Esophagus muscularis mucosa (tissue), 4 donors: ENCODE data around the gene L1CAM. TPM values are rescaled to one million over a fixed set of nuclear protein-coding genes. Genes with fewer than 3 reads are reported as not detected.
A peak's percentile ranks its signal among the peaks of the same experiment; 100 is the strongest.

Source experiments
- DNase-seq: peaks from one replicate; pipeline ENCODE4 v3.0.0-alpha.2; 2017; ENCODE audit errors: extremely low spot score
- H3K27ac ChIP-seq, 4 donors: fragments of 200-600 bp; sonication (generic); replicated peaks in 1 of 4; 1 replicate in 3 of 4; 2 replicates in 1 of 4; pipeline ENCODE4 v1.5.1; 2016 to 2019; ENCODE audit warnings: mild to moderate bottlenecking in 1 of 4
- H3K27me3 ChIP-seq, 4 donors: fragments of 200-600 bp; sonication (generic); one replicate each; pipeline versions ENCODE4 v1.5.1 to v1.6.0; 2016 to 2019
- H3K36me3 ChIP-seq, 4 donors: fragments of 200-600 bp; sonication (generic); one replicate each; pipeline ENCODE4 v1.5.1; 2016 to 2019
- H3K4me1 ChIP-seq, 4 donors: fragments of 200-600 bp; sonication (generic); one replicate each; pipeline ENCODE4 v1.5.1; 2016 to 2019
- H3K4me3 ChIP-seq, 4 donors: fragments of 200-600 bp; sonication (generic); 1 replicate in 2 of 4; 2 replicates in 2 of 4; pipeline ENCODE4 v1.5.1; 2016 to 2019; ENCODE audit warnings: mild to moderate bottlenecking in 4 of 4, moderate library complexity in 1 of 4
- H3K9me3 ChIP-seq, 4 donors: fragments of 200-600 bp; sonication (generic); 1 replicate in 3 of 4; 2 replicates in 1 of 4; pipeline ENCODE4 v1.5.1; 2016 to 2019
- CTCF ChIP-seq, 3 experiments: fragments of 200-600 bp in 2 of 3; fragments of 450-650 bp in 1 of 3; sonication (generic) in 2 of 3; IDR thresholded peaks; one replicate each; pipeline ENCODE4 v1.5.1; 2017 to 2019; ENCODE audit warnings: antibody characterized with exemption in 3 of 3, mild to moderate bottlenecking in 2 of 3, moderate library complexity in 1 of 3
- EP300 ChIP-seq: sonication (generic); formaldehyde crosslinking; IDR thresholded peaks from one replicate; pipeline ENCODE4 v1.6.1; 2017; ENCODE audit warnings: antibody characterized with exemption
- POLR2A ChIP-seq: fragments of 450-650 bp; IDR thresholded peaks from one replicate; pipeline ENCODE4 v1.6.1; 2017; ENCODE audit warnings: antibody characterized with exemption, moderate library complexity, mild to moderate bottlenecking, low read depth
- POLR2AphosphoS5 ChIP-seq, 2 donors: sonication (generic); formaldehyde crosslinking; IDR thresholded peaks; one replicate each; pipeline ENCODE4 v1.6.1; 2017; ENCODE audit warnings: antibody characterized with exemption in 2 of 2
- WGBS: methylation state at CpG from one replicate; pipeline ENCODE4 v1.1.5; 2018; 5-methylcytosine and 5-hydroxymethylcytosine counted together
- intact Hi-C: fragments of 100-400 bp; cut with DNase I; formaldehyde crosslinking; loops from one replicate; pipeline ENCODE4 v1.15.1; 2023
- total RNA-seq, 4 donors: library from RNA; depleted of rRNA; stranded (reverse); fragments of >200 nt; gene quantifications; one replicate each; pipeline versions ENCODE4 v1.1.0 to v1.2.1, GENCODE V29; 2016

Gene L1CAM
- total RNA-seq, 4 donors from 2014 or later, result 22.4 to 47.9 (median 30.0) TPM

DNA sequence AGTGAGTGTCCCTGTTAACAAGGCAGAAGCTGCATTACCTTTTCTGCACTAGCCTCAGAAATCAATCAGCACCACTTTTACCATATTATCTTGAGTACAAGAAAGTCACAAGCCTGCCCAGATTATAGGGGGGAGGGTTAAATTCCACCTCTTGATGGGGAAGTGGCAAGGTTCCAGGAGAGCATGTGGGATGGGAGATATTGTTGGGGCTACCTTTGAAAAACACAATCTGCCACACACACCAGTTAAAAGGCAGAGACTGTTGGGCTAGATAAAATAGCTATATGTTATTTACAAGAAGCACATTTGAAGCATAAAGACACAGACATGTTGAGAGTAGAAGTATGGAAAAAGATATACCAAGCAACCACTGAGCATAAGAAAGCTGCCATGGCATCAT is 11.9 kb upstream of the L1CAM start:
- H3K27me3 ChIP-seq, result no peaks in the 10 kb centered on the region
- peaks cover 8 to 26% (median 22%) of the 10 kb centered on the region in 4 donors for H3K4me1 ChIP-seq
- intact Hi-C loops, result no loop called here
- no peak for DNase-seq
- TF ChIP-seq CTCF (IDR thresholded peaks at IDR 0.05) (no peak), POLR2AphosphoS5 (IDR thresholded peaks at IDR 0.05) (no peak), EP300 (no peak), POLR2A (no peak)
- H3K36me3 ChIP-seq, result no peaks in the 10 kb centered on the region
- peaks cover 0 to 9% (median 0%) of the 10 kb centered on the region in 4 donors for H3K9me3 ChIP-seq
- no peak overlapping the region for H3K4me3 ChIP-seq
- H3K27ac ChIP-seq, result no peak overlapping the region

DNA sequence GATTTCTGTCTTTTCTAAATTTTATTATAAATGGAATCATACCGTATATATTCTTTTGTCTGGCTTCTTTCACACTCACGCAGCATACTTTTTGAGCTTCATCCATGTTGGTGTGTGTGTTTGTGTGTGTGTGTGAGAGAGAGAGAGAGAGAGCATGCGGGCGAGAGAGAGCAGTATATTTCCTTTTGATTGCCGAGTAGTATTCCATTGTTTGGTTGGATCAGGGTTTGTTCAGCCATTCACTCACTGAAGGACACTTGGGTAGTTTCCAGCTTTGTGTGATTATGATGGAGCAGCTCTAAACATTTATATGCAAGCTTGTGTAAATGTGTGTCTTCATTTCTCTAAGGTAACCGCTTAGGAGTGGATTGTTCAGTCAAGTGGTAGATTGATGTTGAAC is 3.1 kb upstream of the L1CAM start:
- intact Hi-C loops, result no loop called here

GRCh38 chrX:153888344-153888743 is 2.4 kb upstream of the L1CAM start:
- Histone ChIP-seq H3K27ac (no peak overlapping the region), H3K4me1 (peaks cover 5 to 21% (median 14%) of the 10 kb centered on the region in 4 donors), H3K4me3 (no peak overlapping the region), H3K36me3 (no peaks in the 10 kb centered on the region), H3K27me3 (peaks cover 0 to 38% (median 17%) of the 10 kb centered on the region in 4 donors), H3K9me3 (no peaks in the 10 kb centered on the region)
- TF ChIP-seq CTCF (IDR thresholded peaks at IDR 0.05) (no peak), POLR2A (no peak), POLR2AphosphoS5 (IDR thresholded peaks at IDR 0.05) (no peak), EP300 (no peak)
- intact Hi-C loops, result no loop called here
- WGBS, result 65% methylated on average over 6 of the region's 6 CpGs
- no peak for DNase-seq

More for the DNA sequence above, 3.1 kb upstream of the L1CAM start:
- no peak for TF ChIP-seq POLR2AphosphoS5 (IDR thresholded peaks at IDR 0.05)
- TF ChIP-seq EP300, result no peak
- TF ChIP-seq POLR2A, result no peak
- TF ChIP-seq CTCF (IDR thresholded peaks at IDR 0.05), result no peak
- no peak overlapping the region for H3K27ac ChIP-seq
- H3K4me3 ChIP-seq, result no peak overlapping the region
- no peaks in the 10 kb centered on the region for H3K36me3 ChIP-seq
- H3K4me1 ChIP-seq, result peaks cover 5 to 21% (median 14%) of the 10 kb centered on the region in 4 donors
- 95% methylated on average over 6 of the region's 6 CpGs for WGBS
- no peaks in the 10 kb centered on the region for H3K9me3 ChIP-seq
- DNase-seq, result no peak
- H3K27me3 ChIP-seq, result peaks cover 0 to 30% (median 17%) of the 10 kb centered on the region in 4 donors

DNA sequence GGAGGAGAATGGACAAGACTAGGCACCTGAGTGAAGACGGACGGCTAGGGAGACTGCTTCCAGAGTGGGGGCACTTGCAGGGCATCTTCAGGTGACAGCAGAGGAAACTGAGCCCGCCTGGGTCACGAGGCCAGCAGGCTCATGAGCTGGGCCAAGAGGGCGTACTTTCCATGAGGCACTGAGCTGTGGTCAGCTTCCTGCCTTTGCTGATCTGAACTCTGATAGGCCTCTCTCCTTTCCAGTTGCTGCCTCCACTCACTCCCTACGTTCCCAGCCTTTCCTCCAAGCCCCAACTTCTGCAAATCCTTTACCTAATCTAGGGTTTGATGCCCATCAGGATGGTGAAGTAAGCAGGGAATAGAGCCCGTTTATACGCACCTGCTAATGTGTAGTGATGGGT is 1.4 kb upstream of the L1CAM start:
- WGBS, result 65% methylated on average over 4 of the region's 8 CpGs
- Histone ChIP-seq H3K4me1 (peaks cover 5 to 21% (median 14%) of the 10 kb centered on the region in 4 donors), H3K27ac (no peak overlapping the region), H3K36me3 (no peaks in the 10 kb centered on the region), H3K9me3 (no peaks in the 10 kb centered on the region), H3K4me3 (no peak overlapping the region), H3K27me3 (peaks cover 0 to 48% (median 20%) of the 10 kb centered on the region in 4 donors)
- TF ChIP-seq POLR2A, result no peak
- TF ChIP-seq POLR2AphosphoS5 (IDR thresholded peaks at IDR 0.05), result no peak
- no peak for TF ChIP-seq CTCF (IDR thresholded peaks at IDR 0.05)
- no peak for TF ChIP-seq EP300
- DNase-seq, result no peak
- intact Hi-C loops, result no loop called here

DNA sequence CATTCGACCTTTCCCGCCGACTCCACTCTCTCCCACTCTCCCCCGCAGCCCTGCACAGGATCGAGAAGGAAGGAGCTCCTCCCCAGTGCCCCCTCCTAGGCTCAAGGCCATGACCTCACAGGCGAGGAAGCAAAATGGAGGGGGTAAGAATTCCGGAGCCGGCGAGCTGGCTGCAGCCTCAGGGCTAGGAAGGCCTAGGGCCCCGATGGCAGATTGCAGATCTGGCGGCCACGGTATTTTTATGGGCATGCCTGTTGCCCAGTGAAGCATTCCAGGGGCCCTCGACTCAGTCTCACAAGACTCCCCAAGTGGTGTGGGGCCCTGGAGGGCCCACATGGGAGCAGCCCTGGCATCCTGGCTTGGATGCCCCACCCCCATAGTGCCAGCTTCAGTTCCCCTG is 942 bp upstream of the L1CAM start:
- peaks cover 5 to 21% (median 14%) of the 10 kb centered on the region in 4 donors for H3K4me1 ChIP-seq
- H3K9me3 ChIP-seq, result no peaks in the 10 kb centered on the region
- 52% methylated on average over 13 of the region's 13 CpGs for WGBS
- H3K4me3 ChIP-seq, result peak overlapping the region in 2 of 4 donors; percentile 39 to 41
- peaks cover 0 to 53% (median 22%) of the 10 kb centered on the region in 4 donors for H3K27me3 ChIP-seq
- no peak for DNase-seq
- intact Hi-C loops, result no loop called here
- TF ChIP-seq POLR2AphosphoS5 (IDR thresholded peaks at IDR 0.05), result no peak
- no peak for TF ChIP-seq CTCF (IDR thresholded peaks at IDR 0.05)
- TF ChIP-seq POLR2A, result no peak
- TF ChIP-seq EP300, result no peak
- H3K27ac ChIP-seq, result peak overlapping the region in 2 of 4 donors; percentile 41 to 62
- H3K36me3 ChIP-seq, result no peaks in the 10 kb centered on the region
